ENCODE measurements around the gene LPCAT2.

- TF ChIP-seq CTCF (IDR thresholded peaks at IDR 0.05) (no peak), POLR2A (IDR thresholded peaks at IDR 0.05) (no peak)
These were observed 61.3 kb downstream of the LPCAT2 start for GRCh38 chr16:55570159-55570558.
